ENCODE results near the gene EGFL7.

DNA sequence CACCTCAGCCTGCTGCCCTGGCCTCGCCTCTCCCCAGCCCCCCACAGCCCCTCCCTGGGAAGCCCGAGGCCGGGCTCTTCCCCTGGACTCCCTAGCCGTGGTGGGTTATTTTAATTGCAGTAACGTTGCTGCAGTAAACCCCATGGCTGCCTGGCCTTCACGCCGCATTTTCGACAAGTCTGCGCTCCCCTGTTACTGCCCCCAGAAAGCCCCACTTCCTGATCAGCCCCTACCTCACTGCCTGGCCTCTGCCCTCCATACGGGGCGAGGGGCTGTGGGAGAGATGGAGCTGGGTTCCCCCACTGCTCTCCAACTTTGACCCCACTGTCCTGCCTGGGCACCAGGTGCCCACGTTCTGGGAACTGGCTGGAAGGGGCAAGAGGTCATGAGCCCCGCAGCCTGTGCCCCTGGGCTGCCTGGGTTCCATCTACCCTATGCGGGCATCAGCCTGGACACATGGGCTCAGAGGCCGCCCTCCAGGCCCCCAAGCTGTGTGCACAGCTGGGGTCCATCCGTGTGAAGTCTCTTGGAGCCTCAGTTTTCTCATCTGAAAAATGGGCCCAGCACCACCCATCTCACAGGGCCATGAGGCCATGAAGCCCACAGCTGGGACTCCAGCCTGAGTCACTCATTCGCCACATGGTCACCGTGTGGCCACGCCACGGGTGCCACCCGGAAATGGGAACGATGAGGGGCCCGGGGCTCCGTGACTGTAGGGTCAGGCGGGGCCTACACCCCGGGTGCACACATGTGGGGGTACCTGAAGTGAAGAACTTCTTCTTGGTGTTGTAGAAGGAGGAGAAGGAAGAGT, 11.5 kb downstream of the EGFL7 start:
- TF ChIP-seq, protein P1, sequence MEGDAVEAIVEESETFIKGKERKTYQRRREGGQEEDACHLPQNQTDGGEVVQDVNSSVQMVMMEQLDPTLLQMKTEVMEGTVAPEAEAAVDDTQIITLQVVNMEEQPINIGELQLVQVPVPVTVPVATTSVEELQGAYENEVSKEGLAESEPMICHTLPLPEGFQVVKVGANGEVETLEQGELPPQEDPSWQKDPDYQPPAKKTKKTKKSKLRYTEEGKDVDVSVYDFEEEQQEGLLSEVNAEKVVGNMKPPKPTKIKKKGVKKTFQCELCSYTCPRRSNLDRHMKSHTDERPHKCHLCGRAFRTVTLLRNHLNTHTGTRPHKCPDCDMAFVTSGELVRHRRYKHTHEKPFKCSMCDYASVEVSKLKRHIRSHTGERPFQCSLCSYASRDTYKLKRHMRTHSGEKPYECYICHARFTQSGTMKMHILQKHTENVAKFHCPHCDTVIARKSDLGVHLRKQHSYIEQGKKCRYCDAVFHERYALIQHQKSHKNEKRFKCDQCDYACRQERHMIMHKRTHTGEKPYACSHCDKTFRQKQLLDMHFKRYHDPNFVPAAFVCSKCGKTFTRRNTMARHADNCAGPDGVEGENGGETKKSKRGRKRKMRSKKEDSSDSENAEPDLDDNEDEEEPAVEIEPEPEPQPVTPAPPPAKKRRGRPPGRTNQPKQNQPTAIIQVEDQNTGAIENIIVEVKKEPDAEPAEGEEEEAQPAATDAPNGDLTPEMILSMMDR (IDR thresholded peaks at IDR 0.05), result no peak
- TF ChIP-seq POLR2A (IDR thresholded peaks at IDR 0.05) (no peak), EP300 (IDR thresholded peaks at IDR 0.05) (no peak)

Data from ovary (tissue), 3 donors.